ENCODE results near the gene STARD10.

The STARD10 gene

GRCh38 chr11:72781313-72782080 lies 12.3 kb downstream of the STARD10 start:
- TF ChIP-seq CTCF (IDR thresholded peaks at IDR 0.05; ENCODE audit: extremely low read depth, missing control alignments) = no peak
- DNase-seq (ENCODE audit: low spot score) = peak; percentile 89

GRCh38 chr11:72781063-72781312 lies 12.9 kb downstream of the STARD10 start:
- TF ChIP-seq CTCF (IDR thresholded peaks at IDR 0.05; ENCODE audit: extremely low read depth, missing control alignments) = no peak
- DNase-seq (ENCODE audit: low spot score) = no peak

DNA sequence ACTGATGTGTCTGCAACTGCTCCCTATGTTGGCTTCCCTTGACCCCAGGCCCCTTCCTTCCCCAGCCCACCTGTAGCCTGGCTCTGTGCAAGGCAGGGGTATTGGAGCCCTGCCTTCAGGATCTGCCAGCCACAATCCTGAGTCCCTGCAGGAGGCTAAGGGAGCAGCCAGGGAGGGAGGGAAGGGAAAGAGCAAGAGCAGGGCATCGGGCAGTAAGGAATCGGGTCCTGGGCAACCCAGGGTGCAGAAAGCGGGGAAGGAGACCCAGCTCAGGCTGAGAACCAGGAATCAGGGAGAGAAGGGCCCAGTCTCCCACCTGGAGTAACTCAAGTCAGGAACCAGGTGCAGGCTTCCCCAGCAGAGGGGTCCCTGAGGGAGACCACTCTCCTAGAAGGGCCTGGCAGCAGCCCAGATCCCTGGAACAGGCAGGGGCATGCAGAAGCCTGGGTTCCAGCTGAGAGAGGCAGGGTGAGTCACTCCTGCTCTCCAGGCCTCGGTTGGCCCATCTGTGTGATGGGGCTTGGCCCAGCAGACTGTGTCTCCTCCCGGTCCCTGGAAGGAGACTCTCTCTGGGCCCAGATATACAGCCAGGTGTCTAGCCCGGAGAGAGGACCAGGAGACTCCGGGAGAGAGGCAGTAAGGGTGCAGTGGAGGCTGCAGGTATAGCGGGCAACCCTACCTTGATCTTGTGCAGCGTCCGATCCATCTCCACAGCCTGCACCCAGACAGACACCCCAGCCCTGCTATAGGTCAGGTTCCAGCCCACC lies 13.4 kb downstream of the STARD10 start:
- no peak for TF ChIP-seq CTCF (IDR thresholded peaks at IDR 0.05; ENCODE audit: extremely low read depth, missing control alignments)
- DNase-seq (ENCODE audit: low spot score) = no peak

DNA sequence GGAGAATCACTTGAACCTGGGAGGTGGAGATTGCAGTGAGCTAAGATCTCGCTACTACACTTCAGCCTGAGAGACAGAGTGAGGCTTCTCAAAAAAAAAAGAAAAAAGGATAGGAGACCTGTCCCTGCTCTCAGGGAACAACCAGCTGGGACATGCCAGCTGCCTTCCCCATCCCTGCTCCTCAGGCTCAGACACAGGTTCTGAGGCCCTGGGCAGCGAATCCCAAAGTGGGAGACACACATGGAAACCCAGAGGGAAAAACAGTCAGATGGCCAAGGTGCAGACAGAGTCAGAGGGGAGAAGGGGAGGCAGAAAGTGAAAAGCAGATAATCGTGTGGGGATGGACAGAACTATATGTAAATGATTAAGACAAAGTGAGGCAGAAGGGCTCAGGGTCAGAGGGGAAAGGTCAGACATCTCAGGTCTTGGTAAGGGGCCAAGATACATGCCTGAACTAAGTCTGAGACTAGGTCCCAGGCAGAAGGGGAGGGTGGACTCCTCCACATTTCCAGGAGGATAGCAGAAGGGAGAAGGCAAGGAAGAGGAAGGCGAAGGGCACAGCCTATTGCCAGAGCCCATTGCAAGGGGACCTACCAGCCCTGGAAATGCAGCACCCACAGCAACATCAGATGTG lies 14.2 kb downstream of the STARD10 start:
- no peak for TF ChIP-seq CTCF (IDR thresholded peaks at IDR 0.05; ENCODE audit: extremely low read depth, missing control alignments)
- DNase-seq (ENCODE audit: low spot score) = no peak

- no peak for DNase-seq (ENCODE audit: low spot score)
- TF ChIP-seq CTCF (IDR thresholded peaks at IDR 0.05; ENCODE audit: extremely low read depth, missing control alignments) = no peak
Measured at GRCh38 chr11:72778535-72779494, 15.0 kb downstream of the STARD10 start.

DNA sequence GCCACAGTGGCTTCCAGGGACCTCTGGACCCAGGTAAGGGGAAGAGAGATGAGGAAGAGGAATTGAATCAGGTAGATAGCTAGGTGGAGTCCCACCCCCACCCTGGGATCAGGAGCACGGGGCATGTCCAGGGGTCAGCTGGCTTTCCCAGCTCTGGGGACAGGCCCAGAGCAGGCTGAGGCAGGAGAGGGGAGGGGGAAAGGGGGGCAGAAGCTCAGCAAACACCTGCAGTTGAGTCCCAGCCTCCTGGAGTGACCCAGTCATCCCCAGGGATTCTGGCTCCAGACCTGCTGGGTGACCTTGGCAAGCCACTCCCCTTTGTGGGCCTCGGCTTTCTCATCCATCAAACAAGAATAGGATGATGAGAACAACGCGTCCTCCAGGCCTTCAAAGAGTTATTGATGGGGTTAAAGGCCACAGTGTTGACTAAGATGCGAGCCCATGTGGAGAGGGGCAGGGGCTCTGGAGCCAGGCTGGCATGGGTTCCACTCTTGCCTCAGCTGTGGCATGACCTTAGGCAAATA lies 16.0 kb downstream of the STARD10 start:
- no peak for DNase-seq (ENCODE audit: low spot score)
- TF ChIP-seq CTCF (IDR thresholded peaks at IDR 0.05; ENCODE audit: extremely low read depth, missing control alignments) = no peak
